Nephron progenitor cell (in vitro differentiated cells): ENCODE results near the gene WNT9B.

Experiments used
- DNase-seq: peaks from one replicate; pipeline ENCODE4 v3.0.0; 2021
- H3K27ac Mint-ChIP-seq: 2 replicates; pipeline ENCODE4 v1.8.0; 2021; ENCODE audit warnings: mild to moderate bottlenecking, moderate library complexity, mixed read lengths
- H3K27me3 Mint-ChIP-seq: 2 replicates; pipeline ENCODE4 v1.8.0; 2021; ENCODE audit warnings: mild to moderate bottlenecking, low read depth, mixed read lengths; ENCODE audit not compliant: poor library complexity
- H3K36me3 Mint-ChIP-seq: 2 replicates; pipeline ENCODE4 v1.8.0; 2021; ENCODE audit warnings: low read depth, mixed read lengths
- H3K4me1 Mint-ChIP-seq: 2 replicates; pipeline ENCODE4 v1.8.0; 2021; ENCODE audit warnings: mixed read lengths
- H3K4me3 Mint-ChIP-seq: 2 replicates; pipeline ENCODE4 v1.8.0; 2021; ENCODE audit warnings: mild to moderate bottlenecking, moderate library complexity, mixed read lengths
- H3K9me3 Mint-ChIP-seq: 2 replicates; pipeline ENCODE4 v1.8.0; 2021; ENCODE audit warnings: mild to moderate bottlenecking, moderate library complexity, mixed read lengths
- TF ChIP-seq, protein P1 (sequence below): fragments of 200-600 bp; sonication (generic); IDR thresholded peaks from 2 replicates; pipeline ENCODE4 v1.5.0; 2021; ENCODE audit warnings: antibody characterized with exemption

Gene WNT9B

DNA sequence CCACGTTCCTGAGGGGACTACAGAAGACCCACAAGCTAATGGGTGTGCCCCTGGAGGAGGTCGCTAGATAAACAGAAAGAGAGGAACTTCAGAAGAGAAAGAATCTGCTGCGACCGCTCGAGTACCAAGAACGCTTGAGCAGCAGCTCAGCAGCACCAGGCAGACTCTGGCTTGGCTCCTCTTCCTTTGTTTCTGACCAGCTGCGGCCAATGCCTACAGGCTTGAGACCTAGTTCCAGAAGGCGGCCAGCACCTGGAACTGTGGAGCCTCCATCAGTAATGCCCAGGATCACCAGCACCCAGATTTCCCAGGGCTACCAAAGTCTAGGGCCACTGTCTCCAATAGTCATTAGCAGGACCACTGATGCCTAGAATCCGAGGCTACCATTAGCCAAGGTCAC lies 45.6 kb downstream of the WNT9B start:
- peaks cover under 1% of the 10 kb centered on the region for H3K4me1 Mint-ChIP-seq
- no peak overlapping the region for H3K4me3 Mint-ChIP-seq
- peaks cover 7% of the 10 kb centered on the region for H3K9me3 Mint-ChIP-seq
- H3K27ac Mint-ChIP-seq, result no peak overlapping the region
- H3K27me3 Mint-ChIP-seq, result peaks cover 27% of the 10 kb centered on the region
- no peak for DNase-seq
- no peaks in the 10 kb centered on the region for H3K36me3 Mint-ChIP-seq
- TF ChIP-seq, protein P1, sequence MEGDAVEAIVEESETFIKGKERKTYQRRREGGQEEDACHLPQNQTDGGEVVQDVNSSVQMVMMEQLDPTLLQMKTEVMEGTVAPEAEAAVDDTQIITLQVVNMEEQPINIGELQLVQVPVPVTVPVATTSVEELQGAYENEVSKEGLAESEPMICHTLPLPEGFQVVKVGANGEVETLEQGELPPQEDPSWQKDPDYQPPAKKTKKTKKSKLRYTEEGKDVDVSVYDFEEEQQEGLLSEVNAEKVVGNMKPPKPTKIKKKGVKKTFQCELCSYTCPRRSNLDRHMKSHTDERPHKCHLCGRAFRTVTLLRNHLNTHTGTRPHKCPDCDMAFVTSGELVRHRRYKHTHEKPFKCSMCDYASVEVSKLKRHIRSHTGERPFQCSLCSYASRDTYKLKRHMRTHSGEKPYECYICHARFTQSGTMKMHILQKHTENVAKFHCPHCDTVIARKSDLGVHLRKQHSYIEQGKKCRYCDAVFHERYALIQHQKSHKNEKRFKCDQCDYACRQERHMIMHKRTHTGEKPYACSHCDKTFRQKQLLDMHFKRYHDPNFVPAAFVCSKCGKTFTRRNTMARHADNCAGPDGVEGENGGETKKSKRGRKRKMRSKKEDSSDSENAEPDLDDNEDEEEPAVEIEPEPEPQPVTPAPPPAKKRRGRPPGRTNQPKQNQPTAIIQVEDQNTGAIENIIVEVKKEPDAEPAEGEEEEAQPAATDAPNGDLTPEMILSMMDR, result no peak

DNA sequence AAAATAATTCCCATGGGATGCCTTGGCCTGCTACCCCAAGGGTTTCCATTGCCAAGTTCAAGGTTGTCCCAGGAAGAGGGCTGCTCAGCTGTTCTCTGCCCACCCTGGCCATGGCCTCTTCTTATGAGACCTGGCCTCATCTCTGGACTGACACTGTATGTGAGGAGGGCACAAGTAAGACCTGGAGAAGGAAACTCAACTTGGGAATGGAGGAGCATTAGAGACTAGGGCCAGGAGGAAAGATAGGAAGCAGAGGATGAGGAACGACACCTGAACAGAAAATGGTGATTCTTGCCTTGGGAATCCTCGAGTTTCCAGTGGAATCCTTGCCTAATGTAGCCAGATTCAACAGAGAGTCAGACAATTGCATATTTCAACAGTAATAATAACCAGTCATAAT lies 47.0 kb downstream of the WNT9B start:
- no peak overlapping the region for H3K4me3 Mint-ChIP-seq
- H3K27me3 Mint-ChIP-seq, result peaks cover 34% of the 10 kb centered on the region
- no peak for DNase-seq
- TF ChIP-seq, protein P1, result no peak
- no peaks in the 10 kb centered on the region for H3K36me3 Mint-ChIP-seq
- peaks cover 5% of the 10 kb centered on the region for H3K4me1 Mint-ChIP-seq
- H3K9me3 Mint-ChIP-seq, result peaks cover 7% of the 10 kb centered on the region
- H3K27ac Mint-ChIP-seq, result no peak overlapping the region

DNA sequence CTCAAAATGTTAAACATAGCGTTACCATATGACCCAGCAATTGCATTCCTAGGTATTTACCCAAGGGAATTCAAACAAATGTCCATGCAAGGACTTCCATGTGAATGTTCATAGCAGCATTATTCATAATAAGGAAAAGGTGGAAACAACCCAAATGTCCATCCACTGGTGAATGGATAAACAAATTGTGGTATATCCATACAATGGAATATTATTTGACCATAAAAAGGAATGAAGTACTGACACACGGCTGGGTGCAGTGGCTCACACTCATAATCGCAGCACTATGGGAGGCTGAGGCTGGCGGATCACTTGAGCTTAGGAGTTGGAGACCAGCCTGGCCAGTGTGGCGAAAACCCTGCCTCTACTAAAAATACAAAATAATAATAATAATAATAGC lies 47.5 kb downstream of the WNT9B start:
- TF ChIP-seq, protein P1, result no peak
- DNase-seq, result no peak
- H3K4me1 Mint-ChIP-seq, result peaks cover 5% of the 10 kb centered on the region
- no peak overlapping the region for H3K4me3 Mint-ChIP-seq
- peaks cover 34% of the 10 kb centered on the region for H3K27me3 Mint-ChIP-seq
- peaks cover 7% of the 10 kb centered on the region for H3K9me3 Mint-ChIP-seq
- H3K27ac Mint-ChIP-seq, result no peak overlapping the region
- H3K36me3 Mint-ChIP-seq, result no peaks in the 10 kb centered on the region

DNA sequence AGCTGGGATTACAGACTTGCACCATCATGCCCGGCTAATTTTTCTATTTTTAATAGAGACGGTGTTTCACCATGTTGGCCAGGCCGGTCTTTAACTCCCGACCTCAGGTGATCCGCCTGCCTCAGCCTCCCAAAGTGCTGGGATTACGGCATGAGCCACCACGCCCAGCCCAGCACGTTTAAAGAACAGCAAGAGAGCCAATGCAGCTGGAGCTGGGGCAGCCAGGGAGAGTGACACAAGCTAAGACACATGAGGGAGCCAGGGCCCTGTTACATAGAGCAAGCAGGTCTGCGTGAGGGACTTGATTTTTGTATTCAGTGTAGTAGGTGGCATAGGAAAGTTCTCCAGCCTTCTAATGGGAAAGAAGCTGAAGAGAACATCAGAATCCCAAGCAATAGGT lies 49.9 kb downstream of the WNT9B start:
- no peak overlapping the region for H3K4me3 Mint-ChIP-seq
- no peak overlapping the region for H3K27ac Mint-ChIP-seq
- TF ChIP-seq, protein P1, result no peak
- peaks cover 7% of the 10 kb centered on the region for H3K9me3 Mint-ChIP-seq
- peaks cover 31% of the 10 kb centered on the region for H3K27me3 Mint-ChIP-seq
- H3K36me3 Mint-ChIP-seq, result no peaks in the 10 kb centered on the region
- peaks cover 15% of the 10 kb centered on the region for H3K4me1 Mint-ChIP-seq
- DNase-seq, result no peak

DNA sequence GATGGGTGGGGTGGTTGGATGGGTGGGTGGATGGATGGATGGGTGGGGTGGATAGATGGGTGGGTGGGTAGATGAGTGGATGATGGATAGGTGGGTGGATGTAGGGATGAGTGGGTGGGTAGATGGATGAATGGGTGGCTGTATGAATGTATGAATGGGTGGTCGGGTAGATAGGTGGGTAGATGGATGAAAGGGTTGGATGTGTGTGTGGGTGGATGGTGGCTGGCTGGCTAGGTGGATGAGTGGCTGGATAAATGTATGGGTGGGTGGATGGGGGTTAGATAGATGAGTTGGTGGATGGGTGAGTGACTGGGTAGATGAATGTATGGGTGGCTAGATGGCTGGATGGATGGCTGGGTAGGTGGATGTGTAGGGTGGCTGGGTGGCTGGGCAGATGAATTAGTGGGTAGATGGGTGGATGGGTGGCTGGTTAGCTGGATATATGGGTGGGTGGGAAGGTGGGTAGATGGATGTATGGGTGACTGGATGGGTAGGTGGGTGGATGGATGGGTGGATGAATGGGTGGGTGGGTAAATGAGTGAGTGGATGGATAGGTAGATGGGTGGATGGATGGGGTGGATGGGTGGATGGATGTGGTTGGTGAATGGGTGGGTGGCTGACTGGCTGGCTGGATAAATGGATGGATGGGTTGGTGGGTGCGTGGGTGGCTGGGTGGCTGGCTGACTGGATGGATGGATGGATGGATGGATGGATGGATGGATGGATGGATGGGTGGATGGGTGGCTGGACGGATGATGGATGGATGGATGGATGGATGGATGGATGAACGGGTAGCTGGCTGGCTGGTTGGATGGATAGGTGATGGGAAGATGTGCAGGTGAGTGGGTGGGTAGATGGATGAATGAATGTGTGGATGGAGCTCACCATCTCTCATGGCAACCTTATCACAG lies 52.6 kb downstream of the WNT9B start:
- Mint-ChIP-seq H3K27me3 (peaks cover 31% of the 10 kb centered on the region), H3K4me3 (no peak overlapping the region)
- TF ChIP-seq, protein P1, result no peak

More for the DNA sequence above, 52.6 kb downstream of the WNT9B start:
- H3K27ac Mint-ChIP-seq, result no peak overlapping the region
- no peaks in the 10 kb centered on the region for H3K9me3 Mint-ChIP-seq
- no peak for DNase-seq
- no peaks in the 10 kb centered on the region for H3K36me3 Mint-ChIP-seq
- H3K4me1 Mint-ChIP-seq, result peaks cover 15% of the 10 kb centered on the region
